Thoracic aorta (tissue), 2 donors: ENCODE measurements around the gene XXYLT1. TPM values are rescaled to one million over a fixed set of nuclear protein-coding genes. Genes with fewer than 3 reads are reported as not detected.

Experiments used
- ATAC-seq: fragments of 150-250 bp; one replicate; pipeline ENCODE4 v1.8.0; 2017; ENCODE audit warnings: low read depth; ENCODE audit not compliant: insufficient number of reproducible peaks, low FRiP score
- DNase-seq: peaks from one replicate; pipeline ENCODE4 v3.0.0-alpha.2; 2020; ENCODE audit warnings: low spot score
- H3K27ac ChIP-seq, 2 donors: fragments of 200-600 bp; sonication (generic); 1 replicate in 1 of 2; 2 replicates in 1 of 2; pipeline ENCODE4 v1.5.1; 2016; ENCODE audit warnings: mild to moderate bottlenecking in 2 of 2, moderate library complexity in 2 of 2
- H3K27me3 ChIP-seq: fragments of 200-600 bp; sonication (generic); replicated peaks from 2 replicates; pipeline ENCODE4 v1.6.0; 2016; ENCODE audit warnings: mild to moderate bottlenecking; ENCODE audit not compliant: insufficient read depth
- H3K36me3 ChIP-seq: fragments of 200-600 bp; sonication (generic); one replicate; pipeline ENCODE4 v1.5.1; 2016
- H3K4me1 ChIP-seq, 2 donors: fragments of 200-600 bp; sonication (generic); 1 replicate in 1 of 2; 2 replicates in 1 of 2; pipeline versions ENCODE4 v1.5.1 to v1.6.0; 2016; ENCODE audit warnings: low read depth in 2 of 2, mild to moderate bottlenecking in 1 of 2; ENCODE audit not compliant: control insufficient read depth in 1 of 2
- H3K4me3 ChIP-seq: fragments of 200-600 bp; sonication (generic); 2 replicates; pipeline ENCODE4 v1.5.1; 2016; ENCODE audit warnings: mild to moderate bottlenecking
- H3K9me3 ChIP-seq: fragments of 200-600 bp; sonication (generic); 2 replicates; pipeline ENCODE4 v1.5.1; 2016
- CTCF ChIP-seq: fragments of 200-600 bp; sonication (generic); IDR thresholded peaks from one replicate; pipeline ENCODE4 v1.5.1; 2019; ENCODE audit warnings: antibody characterized with exemption
- total RNA-seq, 2 donors: library from RNA; depleted of rRNA; stranded (reverse); fragments of >200 nt; gene quantifications; one replicate each; pipeline versions ENCODE4 v1.1.0 to v1.2.3, GENCODE V29; 2016

Gene XXYLT1
- total RNA-seq, 2 donors from 2014 or later, result 17.7 to 21.2 TPM

- Histone ChIP-seq H3K4me1 (peaks cover 1 to 16% of the 10 kb centered on the region in 2 donors), H3K9me3 (no peaks in the 10 kb centered on the region), H3K27me3 (no peaks in the 10 kb centered on the region), H3K36me3 (no peaks in the 10 kb centered on the region), H3K27ac (no peak overlapping the region), H3K4me3 (no peak overlapping the region)
- DNase-seq, result no peak
- ATAC-seq, result no peak
- no peak for TF ChIP-seq CTCF
Observed at GRCh38 chr3:195159814-195160165, 111.2 kb downstream of the XXYLT1 start.

DNA sequence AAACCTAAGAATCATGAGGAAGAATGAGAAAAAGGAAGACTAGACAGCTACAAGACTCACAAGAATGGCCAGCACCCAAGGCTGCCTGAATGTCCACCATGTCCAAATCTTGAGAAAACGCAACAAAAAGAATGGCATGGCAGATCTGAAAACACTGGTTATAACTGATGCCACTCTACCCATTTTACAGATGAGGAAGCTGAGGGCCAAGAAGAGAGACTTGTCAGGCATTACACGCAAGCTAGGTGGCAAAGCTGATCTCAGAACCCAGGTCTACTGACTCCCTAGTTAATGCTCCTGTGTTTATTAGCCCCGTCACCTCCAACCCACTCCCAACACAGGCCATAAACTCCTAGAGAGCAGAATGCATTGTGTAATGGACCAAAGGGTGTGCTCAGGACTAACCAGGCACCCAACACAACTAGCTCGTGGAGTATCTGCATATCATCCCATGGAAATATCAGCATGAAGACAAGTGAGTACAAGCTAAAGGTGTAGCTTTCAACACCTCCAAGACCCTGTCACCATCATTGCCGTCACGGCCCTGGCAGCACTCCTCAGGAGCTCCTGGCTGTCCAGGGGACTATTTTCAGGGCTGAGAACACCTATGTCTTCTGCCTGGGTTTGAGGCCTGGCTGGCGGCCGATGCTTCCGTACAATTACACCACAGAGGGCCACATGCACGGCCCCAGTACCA is 111.7 kb downstream of the XXYLT1 start:
- peaks cover 7 to 21% of the 10 kb centered on the region in 2 donors for H3K4me1 ChIP-seq
- no peak overlapping the region for H3K27ac ChIP-seq

DNA sequence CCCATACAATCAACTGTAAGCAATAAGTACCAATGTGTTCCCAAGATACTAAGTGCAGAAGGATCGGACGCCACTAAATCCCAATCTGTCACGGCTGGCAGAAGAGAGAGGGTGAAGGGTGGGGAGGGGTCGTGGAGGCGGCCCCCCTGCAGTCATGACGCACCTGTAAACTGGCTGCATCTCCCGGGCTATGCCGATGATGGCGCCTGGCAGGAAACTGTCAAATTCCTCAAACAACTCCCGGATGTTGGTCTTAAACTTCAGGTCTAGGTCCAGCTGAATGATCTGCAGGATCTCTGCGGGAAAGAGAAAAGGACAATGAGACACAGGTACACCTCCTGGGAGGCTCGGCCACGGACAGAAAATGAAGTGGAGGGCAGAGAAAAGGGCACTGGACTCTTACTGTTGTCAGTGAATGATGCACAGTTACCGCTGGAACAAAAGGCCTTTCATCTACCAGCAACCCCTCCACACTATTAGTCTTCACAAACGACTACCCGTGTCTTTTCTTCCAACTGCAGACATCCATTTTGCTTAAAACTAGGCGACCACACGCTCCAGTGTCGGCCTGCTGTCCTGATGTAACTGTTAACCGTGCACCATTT is 114.6 kb downstream of the XXYLT1 start:
- DNase-seq (no peak), ATAC-seq (no peak)
- Histone ChIP-seq H3K27ac (no peak overlapping the region), H3K4me1 (peaks cover 11 to 42% of the 10 kb centered on the region in 2 donors), H3K9me3 (no peaks in the 10 kb centered on the region), H3K27me3 (no peaks in the 10 kb centered on the region), H3K4me3 (no peak overlapping the region), H3K36me3 (no peaks in the 10 kb centered on the region)
- no peak for TF ChIP-seq CTCF

More for the DNA sequence above, 111.7 kb downstream of the XXYLT1 start:
- Histone ChIP-seq H3K4me3 (no peak overlapping the region), H3K9me3 (no peaks in the 10 kb centered on the region), H3K36me3 (no peaks in the 10 kb centered on the region), H3K27me3 (no peaks in the 10 kb centered on the region)
- DNase-seq (no peak), ATAC-seq (no peak)
- TF ChIP-seq CTCF, result no peak

GRCh38 chr3:195155570-195156241 is 115.3 kb downstream of the XXYLT1 start:
- no peak for TF ChIP-seq CTCF
- ATAC-seq (no peak), DNase-seq (no peak)
- Histone ChIP-seq H3K36me3 (no peaks in the 10 kb centered on the region), H3K27ac (no peak overlapping the region), H3K27me3 (no peaks in the 10 kb centered on the region), H3K4me3 (no peak overlapping the region), H3K9me3 (no peaks in the 10 kb centered on the region), H3K4me1 (peaks cover 16 to 45% of the 10 kb centered on the region in 2 donors)

- no peaks in the 10 kb centered on the region for H3K36me3 ChIP-seq
- no peak overlapping the region for H3K4me3 ChIP-seq
- peak overlapping the region; percentile 24 to 39 for H3K27ac ChIP-seq
- peak; percentile 32 for DNase-seq
- no peak for ATAC-seq
- no peaks in the 10 kb centered on the region for H3K27me3 ChIP-seq
- TF ChIP-seq CTCF, result no peak
- no peaks in the 10 kb centered on the region for H3K9me3 ChIP-seq
- H3K4me1 ChIP-seq, result peaks cover 16 to 41% of the 10 kb centered on the region in 2 donors
Observed at GRCh38 chr3:195154793-195155535, 116.0 kb downstream of the XXYLT1 start.
